GM21423 (cell line): ENCODE data around the gene TPPP2.
"Not testable (repeated sequence)": the region's sequence is repeated elsewhere in the genome, so short reads cannot be mapped to it uniquely, and the experiment has no call there.

Source experiments
- ATAC-seq: cut with Tn5 transposase; IDR thresholded peaks from one replicate; pipeline ENCODE4 v1.9.1; 2021; ENCODE audit warnings: mild to moderate bottlenecking, moderate library complexity; ENCODE audit not compliant: unreplicated experiment

Gene TPPP2

GRCh38 chr14:21037156-21037555, 7.1 kb downstream of the TPPP2 start:
- no peak for ATAC-seq

GRCh38 chr14:21038441-21039422, 8.7 kb downstream of the TPPP2 start:
- no peak for ATAC-seq

GRCh38 chr14:21039585-21040369, 9.8 kb downstream of the TPPP2 start:
- no peak for ATAC-seq

- ATAC-seq: no peak
These were observed 10.4 kb downstream of the TPPP2 start for GRCh38 chr14:21040370-21040925.

- ATAC-seq: not testable (repeated sequence)
These were observed 10.9 kb downstream of the TPPP2 start for GRCh38 chr14:21040941-21041340.

- no peak for ATAC-seq
These were observed 11.8 kb downstream of the TPPP2 start, which contains the start of gene RNASE7 for GRCh38 chr14:21041676-21042433. Gene RNASE7 (plus strand): TSS chr14:21042362. CDS start chr14:21042993, 631 bp downstream.

GRCh38 chr14:21042918-21043317, 12.9 kb downstream of the TPPP2 start:
- ATAC-seq: no peak

GRCh38 chr14:21043387-21043973, 13.5 kb downstream of the TPPP2 start:
- ATAC-seq: no peak

GRCh38 chr14:21043974-21044618, 14.1 kb downstream of the TPPP2 start:
- ATAC-seq: no peak

GRCh38 chr14:21047378-21047781, 17.4 kb downstream of the TPPP2 start:
- no peak for ATAC-seq

GRCh38 chr14:21048638-21049037, 18.6 kb downstream of the TPPP2 start:
- ATAC-seq: no peak

GRCh38 chr14:21049271-21049673, 19.3 kb downstream of the TPPP2 start:
- ATAC-seq: no peak

- ATAC-seq: no peak
These were observed 20.6 kb downstream of the TPPP2 start for GRCh38 chr14:21050597-21050996.

GRCh38 chr14:21053184-21054122, 23.4 kb downstream of the TPPP2 start:
- ATAC-seq: no peak

GRCh38 chr14:21054123-21054767, 24.2 kb downstream of the TPPP2 start:
- no peak for ATAC-seq

GRCh38 chr14:21054768-21055145, 24.7 kb downstream of the TPPP2 start:
- ATAC-seq: no peak

GRCh38 chr14:21055432-21056117, 25.6 kb downstream of the TPPP2 start:
- ATAC-seq: no peak
